Liver (tissue), 9 donors: Measurements from ENCODE around the gene SH3GL1. TPM values are rescaled to one million over a fixed set of nuclear protein-coding genes. Genes with fewer than 3 reads are reported as not detected.

Source experiments
- DNase-seq: peaks from one replicate; pipeline ENCODE4 v3.0.0-alpha.2; 2017; ENCODE audit warnings: low spot score
- H3K27ac ChIP-seq, 2 donors: one replicate each; pipeline ENCODE4 v1.7.0; 2013; ENCODE audit warnings: inconsistent platforms in 2 of 2, low read length in 2 of 2, control low read depth in 1 of 2, low read depth in 1 of 2, mild to moderate bottlenecking in 1 of 2
- H3K27me3 ChIP-seq, 4 donors: one replicate each; pipeline versions ENCODE4 v1.6.1 to v1.7.0; 2013; ENCODE audit warnings: low read length in 3 of 4, inconsistent platforms in 1 of 4, mild to moderate bottlenecking in 1 of 4, moderate library complexity in 1 of 4; ENCODE audit not compliant: control insufficient read depth in 4 of 4, insufficient read depth in 4 of 4
- H3K36me3 ChIP-seq, 4 donors: one replicate each; pipeline versions ENCODE4 v1.6.1 to v1.7.0; 2013; ENCODE audit warnings: low read length in 3 of 4, mild to moderate bottlenecking in 3 of 4, low read depth in 1 of 4, moderate library complexity in 1 of 4; ENCODE audit not compliant: control insufficient read depth in 4 of 4, insufficient read depth in 3 of 4
- H3K4me1 ChIP-seq, 4 donors: one replicate each; pipeline versions ENCODE4 v1.6.1 to v1.7.0; 2013; ENCODE audit warnings: low read length in 3 of 4, mild to moderate bottlenecking in 3 of 4, moderate library complexity in 1 of 4; ENCODE audit not compliant: control insufficient read depth in 4 of 4, insufficient read depth in 4 of 4
- H3K4me3 ChIP-seq, 3 donors: one replicate each; pipeline versions ENCODE4 v1.6.1 to v1.7.0; 2013; ENCODE audit warnings: low read length in 3 of 3, control low read depth in 1 of 3, low read depth in 1 of 3, mild to moderate bottlenecking in 1 of 3
- H3K9ac ChIP-seq, 2 donors: one replicate each; pipeline ENCODE4 v1.7.0; 2013; ENCODE audit warnings: low read length in 2 of 2, mild to moderate bottlenecking in 2 of 2, moderate library complexity in 2 of 2, control low read depth in 1 of 2, low read depth in 1 of 2
- H3K9me3 ChIP-seq, 4 donors: one replicate each; pipeline versions ENCODE4 v1.6.1 to v1.7.0; 2013; ENCODE audit warnings: low read length in 3 of 4; ENCODE audit not compliant: control insufficient read depth in 4 of 4
- EGR1 ChIP-seq, 2 donors: IDR thresholded peaks; 2 replicates each; pipeline ENCODE4 v1.6.1; 2016 to 2018; ENCODE audit warnings: antibody characterized with exemption in 2 of 2, low read depth in 2 of 2
- FOXA1 ChIP-seq: IDR thresholded peaks from 2 replicates; pipeline ENCODE4 v1.6.1; 2016; ENCODE audit warnings: antibody characterized with exemption
- FOXA2 ChIP-seq: IDR thresholded peaks from 2 replicates; pipeline ENCODE4 v1.6.1; 2016; ENCODE audit warnings: antibody characterized with exemption
- GABPA ChIP-seq, 2 donors: IDR thresholded peaks in 1 of 2; conservative IDR thresholded peaks in 1 of 2; 2 replicates each; pipeline ENCODE4 v1.6.1; 2016; ENCODE audit warnings: antibody characterized with exemption in 2 of 2, mild to moderate bottlenecking in 1 of 2, moderate library complexity in 1 of 2
- HNF4A ChIP-seq, 2 donors: conservative IDR thresholded peaks; 2 replicates each; pipeline ENCODE4 v1.6.1; 2016; ENCODE audit warnings: antibody characterized with exemption in 2 of 2, mild to moderate bottlenecking in 2 of 2
- HNF4G ChIP-seq: IDR thresholded peaks from 2 replicates; pipeline ENCODE4 v1.6.1; 2016; ENCODE audit warnings: antibody characterized with exemption
- JUND ChIP-seq, 2 donors: IDR thresholded peaks; 2 replicates each; pipeline ENCODE4 v1.6.1; 2016; ENCODE audit warnings: antibody characterized with exemption in 2 of 2
- RAD21 ChIP-seq, 2 donors: IDR thresholded peaks; 2 replicates each; pipeline ENCODE4 v1.6.1; 2016; ENCODE audit warnings: antibody characterized with exemption in 2 of 2, mild to moderate bottlenecking in 2 of 2
- RXRA ChIP-seq, 2 donors: IDR thresholded peaks; 2 replicates each; pipeline ENCODE4 v1.6.1; 2017 to 2018; ENCODE audit warnings: antibody characterized with exemption in 2 of 2, mild to moderate bottlenecking in 1 of 2
- SP1 ChIP-seq: IDR thresholded peaks from 2 replicates; pipeline ENCODE4 v1.6.1; 2018; ENCODE audit warnings: antibody characterized with exemption, mild to moderate bottlenecking
- TAF1 ChIP-seq: conservative IDR thresholded peaks from 2 replicates; pipeline ENCODE4 v1.6.1; 2016; ENCODE audit warnings: antibody characterized with exemption, mild to moderate bottlenecking
- YY1 ChIP-seq: IDR thresholded peaks from 2 replicates; pipeline ENCODE4 v1.6.1; 2016; ENCODE audit warnings: antibody characterized with exemption, mild to moderate bottlenecking
- WGBS: extraction: QIAGEN DNeasy Blood & Tissue Kit; methylation state at CpG from one replicate; pipeline ENCODE4 v1.1.7; 2013; 5-methylcytosine and 5-hydroxymethylcytosine counted together
- polyA plus RNA-seq, 2 donors: library from polyadenylated mRNA; stranded (reverse) in 1 of 2; unstranded in 1 of 2; fragments of 200-250 nt in 1 of 2; fragments of >200 nt in 1 of 2; fragmentation: Nextera tagmentation in 1 of 2; extraction: Ambion mirVana in 1 of 2; gene quantifications; one replicate each; pipeline versions ENCODE4 v1.2.1 to v1.2.3, GENCODE V29; 2013 to 2015
- total RNA-seq, 2 donors: library from RNA; depleted of rRNA; stranded (reverse); fragments of >200 nt; gene quantifications; one replicate each; pipeline ENCODE4 v1.2.3, GENCODE V29; 2014
- TF ChIP-seq, protein P1 (sequence below): IDR thresholded peaks from 2 replicates; pipeline ENCODE4 v1.6.1; 2016; ENCODE audit warnings: antibody characterized with exemption
- TF ChIP-seq, protein P2 (sequence below): IDR thresholded peaks from 2 replicates; pipeline ENCODE4 v1.6.1; 2016; ENCODE audit warnings: antibody characterized with exemption
- TF ChIP-seq, protein P3 (sequence below): IDR thresholded peaks from 2 replicates; pipeline ENCODE4 v1.6.1; 2016; ENCODE audit warnings: antibody characterized with exemption
- TF ChIP-seq, protein P4 (sequence below): IDR thresholded peaks from 2 replicates; pipeline ENCODE4 v1.6.1; 2016; ENCODE audit warnings: antibody characterized with exemption, mild to moderate bottlenecking
- donor health status: healthy.
- donor health status: healthy.
- donor health status: healthy.
- donor health status: healthy.
- donor health status: healthy.

SH3GL1 gene
- total and polyA plus RNA-seq, 4 donors, result 16.5 to 27.8 (median 18.2) TPM

DNA sequence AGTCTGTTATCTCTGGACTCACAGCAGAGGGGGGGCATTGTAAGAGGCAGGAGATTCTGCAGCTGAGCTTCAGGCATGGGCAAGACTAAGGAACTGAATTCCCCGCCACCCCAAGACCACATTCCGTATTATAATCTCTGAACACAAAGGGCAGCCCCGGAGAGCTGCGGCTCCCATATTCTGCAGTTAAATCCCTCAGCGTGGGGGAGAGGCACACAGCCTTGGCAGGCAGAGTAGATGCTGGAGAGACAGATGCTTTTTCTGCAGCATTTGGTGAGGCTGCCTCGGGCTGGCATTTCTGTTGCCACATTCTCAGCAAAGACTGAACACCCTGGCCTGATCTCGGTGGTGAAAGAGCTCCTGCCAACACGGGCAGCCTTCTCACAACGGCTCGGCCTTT lies 15.0 kb upstream of the SH3GL1 start (continued):
- TF ChIP-seq, protein P1, sequence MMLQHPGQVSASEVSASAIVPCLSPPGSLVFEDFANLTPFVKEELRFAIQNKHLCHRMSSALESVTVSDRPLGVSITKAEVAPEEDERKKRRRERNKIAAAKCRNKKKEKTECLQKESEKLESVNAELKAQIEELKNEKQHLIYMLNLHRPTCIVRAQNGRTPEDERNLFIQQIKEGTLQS, result no peak

DNA sequence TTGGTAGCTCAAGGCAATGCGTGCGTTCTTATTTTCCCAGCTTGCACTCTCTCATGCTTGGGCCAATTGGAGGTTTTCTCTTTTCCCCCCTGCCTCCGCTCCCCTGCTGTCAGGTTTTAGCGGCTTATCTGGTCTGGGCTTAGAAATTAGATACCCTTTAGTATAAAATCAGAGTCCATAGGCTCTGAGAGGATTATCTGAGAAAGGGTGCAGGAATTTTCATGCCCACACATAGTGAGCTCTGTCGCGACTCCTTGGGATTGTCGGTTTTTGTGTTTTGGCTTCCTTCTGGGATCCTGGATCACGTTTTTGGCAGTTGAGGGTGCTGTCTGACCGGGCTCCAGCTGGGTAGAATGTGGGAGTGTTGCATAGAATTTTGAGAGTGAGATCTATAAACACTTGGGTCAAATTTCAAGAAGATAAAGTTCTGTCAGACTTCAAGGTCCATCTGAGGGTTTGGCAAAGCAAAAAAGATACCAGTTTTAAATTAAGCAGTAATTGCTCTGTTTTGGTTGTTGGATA lies 14.5 kb upstream of the SH3GL1 start:
- no peak overlapping the region for H3K9ac ChIP-seq
- WGBS, result 58% methylated on average over 9 of the region's 9 CpGs
- DNase-seq, result no peak
- no peaks in the 10 kb centered on the region for H3K27me3 ChIP-seq
- H3K36me3 ChIP-seq, result peaks cover 0 to 2% (median 0%) of the 10 kb centered on the region in 4 donors
- H3K4me3 ChIP-seq, result no peak overlapping the region
- no peaks in the 10 kb centered on the region for H3K9me3 ChIP-seq
- no peak overlapping the region for H3K27ac ChIP-seq
- TF ChIP-seq RAD21 (IDR thresholded peaks at IDR 0.05) (no peak), EGR1 (IDR thresholded peaks at IDR 0.05; ENCODE audit: low read depth in 2 of 2) (no peak), JUND (IDR thresholded peaks at IDR 0.05) (no peak), HNF4G (no peak), SP1 (no peak), GABPA (IDR thresholded peaks at IDR 0.05 in 1 of 2, conservative IDR thresholded peaks at IDR 0.05 in 1 of 2) (no peak), FOXA2 (no peak), TAF1 (no peak), RXRA (IDR thresholded peaks at IDR 0.05) (no peak), HNF4A (conservative IDR thresholded peaks at IDR 0.05) (no peak), FOXA1 (no peak), YY1 (no peak)
- TF ChIP-seq, protein P2, sequence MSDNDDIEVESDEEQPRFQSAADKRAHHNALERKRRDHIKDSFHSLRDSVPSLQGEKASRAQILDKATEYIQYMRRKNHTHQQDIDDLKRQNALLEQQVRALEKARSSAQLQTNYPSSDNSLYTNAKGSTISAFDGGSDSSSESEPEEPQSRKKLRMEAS, result no peak
- TF ChIP-seq, protein P3, sequence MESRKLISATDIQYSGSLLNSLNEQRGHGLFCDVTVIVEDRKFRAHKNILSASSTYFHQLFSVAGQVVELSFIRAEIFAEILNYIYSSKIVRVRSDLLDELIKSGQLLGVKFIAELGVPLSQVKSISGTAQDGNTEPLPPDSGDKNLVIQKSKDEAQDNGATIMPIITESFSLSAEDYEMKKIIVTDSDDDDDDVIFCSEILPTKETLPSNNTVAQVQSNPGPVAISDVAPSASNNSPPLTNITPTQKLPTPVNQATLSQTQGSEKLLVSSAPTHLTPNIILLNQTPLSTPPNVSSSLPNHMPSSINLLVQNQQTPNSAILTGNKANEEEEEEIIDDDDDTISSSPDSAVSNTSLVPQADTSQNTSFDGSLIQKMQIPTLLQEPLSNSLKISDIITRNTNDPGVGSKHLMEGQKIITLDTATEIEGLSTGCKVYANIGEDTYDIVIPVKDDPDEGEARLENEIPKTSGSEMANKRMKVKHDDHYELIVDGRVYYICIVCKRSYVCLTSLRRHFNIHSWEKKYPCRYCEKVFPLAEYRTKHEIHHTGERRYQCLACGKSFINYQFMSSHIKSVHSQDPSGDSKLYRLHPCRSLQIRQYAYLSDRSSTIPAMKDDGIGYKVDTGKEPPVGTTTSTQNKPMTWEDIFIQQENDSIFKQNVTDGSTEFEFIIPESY, result no peak
- TF ChIP-seq, protein P1, result no peak
- TF ChIP-seq, protein P4, sequence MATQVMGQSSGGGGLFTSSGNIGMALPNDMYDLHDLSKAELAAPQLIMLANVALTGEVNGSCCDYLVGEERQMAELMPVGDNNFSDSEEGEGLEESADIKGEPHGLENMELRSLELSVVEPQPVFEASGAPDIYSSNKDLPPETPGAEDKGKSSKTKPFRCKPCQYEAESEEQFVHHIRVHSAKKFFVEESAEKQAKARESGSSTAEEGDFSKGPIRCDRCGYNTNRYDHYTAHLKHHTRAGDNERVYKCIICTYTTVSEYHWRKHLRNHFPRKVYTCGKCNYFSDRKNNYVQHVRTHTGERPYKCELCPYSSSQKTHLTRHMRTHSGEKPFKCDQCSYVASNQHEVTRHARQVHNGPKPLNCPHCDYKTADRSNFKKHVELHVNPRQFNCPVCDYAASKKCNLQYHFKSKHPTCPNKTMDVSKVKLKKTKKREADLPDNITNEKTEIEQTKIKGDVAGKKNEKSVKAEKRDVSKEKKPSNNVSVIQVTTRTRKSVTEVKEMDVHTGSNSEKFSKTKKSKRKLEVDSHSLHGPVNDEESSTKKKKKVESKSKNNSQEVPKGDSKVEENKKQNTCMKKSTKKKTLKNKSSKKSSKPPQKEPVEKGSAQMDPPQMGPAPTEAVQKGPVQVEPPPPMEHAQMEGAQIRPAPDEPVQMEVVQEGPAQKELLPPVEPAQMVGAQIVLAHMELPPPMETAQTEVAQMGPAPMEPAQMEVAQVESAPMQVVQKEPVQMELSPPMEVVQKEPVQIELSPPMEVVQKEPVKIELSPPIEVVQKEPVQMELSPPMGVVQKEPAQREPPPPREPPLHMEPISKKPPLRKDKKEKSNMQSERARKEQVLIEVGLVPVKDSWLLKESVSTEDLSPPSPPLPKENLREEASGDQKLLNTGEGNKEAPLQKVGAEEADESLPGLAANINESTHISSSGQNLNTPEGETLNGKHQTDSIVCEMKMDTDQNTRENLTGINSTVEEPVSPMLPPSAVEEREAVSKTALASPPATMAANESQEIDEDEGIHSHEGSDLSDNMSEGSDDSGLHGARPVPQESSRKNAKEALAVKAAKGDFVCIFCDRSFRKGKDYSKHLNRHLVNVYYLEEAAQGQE, result no peak
- H3K4me1 ChIP-seq, result peaks cover 0 to 12% (median 1%) of the 10 kb centered on the region in 4 donors
